Measurements from ENCODE around the gene ZG16. TPM values are rescaled to one million over a fixed set of nuclear protein-coding genes. Genes with fewer than 3 reads are reported as not detected.
A peak's percentile ranks its signal among the peaks of the same experiment; 100 is the strongest.

The ZG16 gene
- total RNA-seq, 1 donor from 2014 or later, result 0.20 TPM

DNA sequence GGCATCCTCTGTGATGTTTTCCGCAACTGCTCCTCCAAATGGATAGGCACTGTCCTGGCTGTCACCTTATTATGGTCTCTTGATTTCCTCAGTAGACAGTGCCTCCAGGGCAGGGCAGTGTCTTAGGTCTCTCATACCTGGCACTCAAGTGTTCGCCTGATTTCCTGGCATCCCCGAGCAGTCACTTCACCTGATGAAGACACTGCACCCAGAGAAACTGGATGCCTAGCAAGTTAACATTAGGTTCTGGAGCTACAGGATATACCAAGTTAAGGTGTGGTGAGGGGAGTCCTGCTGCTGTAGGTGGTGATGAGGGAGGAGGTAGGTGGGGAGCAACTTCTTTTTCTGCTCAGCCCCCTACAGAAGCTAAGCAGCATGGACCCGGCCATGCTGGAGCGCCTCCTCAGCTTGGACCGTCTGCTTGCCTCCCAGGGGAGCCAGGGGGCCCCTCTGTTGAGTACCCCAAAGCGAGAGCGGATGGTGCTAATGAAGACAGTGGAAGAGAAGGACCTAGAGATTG is 24.4 kb downstream of the ZG16 start:
- no peak for DNase-seq (ENCODE audit: low spot score in 2 of 2, unreplicated experiment in 2 of 2)
- H3K36me3 Mint-ChIP-seq, result peaks cover 12% of the 10 kb centered on the region
- no peaks in the 10 kb centered on the region for H3K9me3 Mint-ChIP-seq
- H3K27me3 Mint-ChIP-seq (ENCODE audit: low read depth), result no peaks in the 10 kb centered on the region
- H3K27ac Mint-ChIP-seq, result peak overlapping the region; percentile 66
- peaks cover 22% of the 10 kb centered on the region for H3K4me1 Mint-ChIP-seq
- H3K4me3 Mint-ChIP-seq, result no peak overlapping the region
- TF ChIP-seq CTCF (IDR thresholded peaks at IDR 0.05; ENCODE audit: unreplicated experiment), result no peak

- TF ChIP-seq CTCF (IDR thresholded peaks at IDR 0.05; ENCODE audit: unreplicated experiment), result no peak
- peaks cover 8% of the 10 kb centered on the region for H3K36me3 Mint-ChIP-seq
- H3K27ac Mint-ChIP-seq, result peak overlapping the region; percentile 90
- no peaks in the 10 kb centered on the region for H3K9me3 Mint-ChIP-seq
- no peaks in the 10 kb centered on the region for H3K27me3 Mint-ChIP-seq (ENCODE audit: low read depth)
- no peak for DNase-seq (ENCODE audit: low spot score in 2 of 2, unreplicated experiment in 2 of 2)
- peaks cover 38% of the 10 kb centered on the region for H3K4me1 Mint-ChIP-seq
- H3K4me3 Mint-ChIP-seq, result peak overlapping the region; percentile 100
These were observed 26.0 kb downstream of the ZG16 start for GRCh38 chr16:29804020-29804419.

- H3K4me3 Mint-ChIP-seq, result peak overlapping the region; percentile 100
- TF ChIP-seq CTCF (IDR thresholded peaks at IDR 0.05; ENCODE audit: unreplicated experiment), result no peak
- H3K4me1 Mint-ChIP-seq, result peaks cover 39% of the 10 kb centered on the region
- H3K27me3 Mint-ChIP-seq (ENCODE audit: low read depth), result no peaks in the 10 kb centered on the region
- H3K9me3 Mint-ChIP-seq, result no peaks in the 10 kb centered on the region
- peak overlapping the region; percentile 100 for H3K27ac Mint-ChIP-seq
- peaks cover 8% of the 10 kb centered on the region for H3K36me3 Mint-ChIP-seq
- no peak for DNase-seq (ENCODE audit: low spot score in 2 of 2, unreplicated experiment in 2 of 2)
These were observed 26.6 kb downstream of the ZG16 start for GRCh38 chr16:29804455-29805231.

GRCh38 chr16:29805232-29806098 is 27.4 kb downstream of the ZG16 start:
- Mint-ChIP-seq H3K27ac (peak overlapping the region; percentile 100), H3K36me3 (peaks cover 8% of the 10 kb centered on the region), H3K4me3 (peak overlapping the region; percentile 100), H3K9me3 (no peaks in the 10 kb centered on the region), H3K4me1 (peaks cover 46% of the 10 kb centered on the region), H3K27me3 (ENCODE audit: low read depth) (no peaks in the 10 kb centered on the region)
- peak; percentile 98 for DNase-seq (ENCODE audit: low spot score in 2 of 2, unreplicated experiment in 2 of 2)
- no peak for TF ChIP-seq CTCF (IDR thresholded peaks at IDR 0.05; ENCODE audit: unreplicated experiment)

- Mint-ChIP-seq H3K36me3 (peaks cover 7% of the 10 kb centered on the region), H3K27me3 (ENCODE audit: low read depth) (no peaks in the 10 kb centered on the region), H3K27ac (peak within 1 kb of the TSS; percentile 100), H3K9me3 (no peaks in the 10 kb centered on the region), H3K4me1 (peaks cover 52% of the 10 kb centered on the region), H3K4me3 (peak within 1 kb of the TSS; percentile 100)
- TF ChIP-seq CTCF (IDR thresholded peaks at IDR 0.05; ENCODE audit: unreplicated experiment), result no peak
- DNase-seq (ENCODE audit: low spot score in 2 of 2, unreplicated experiment in 2 of 2), result peak in 1 of 2 experiments; percentile 69
These were observed 28.1 kb downstream of the ZG16 start, which contains the start of gene MAZ for GRCh38 chr16:29806099-29806579. Gene MAZ, plus strand, starts transcription at chr16:29806529. Its CDS starts 173 bp downstream, at chr16:29806702.

Measured in mesothelial cell of epicardium (in vitro differentiated cells).